Esophagus muscularis mucosa (tissue), 4 donors: Measurements from ENCODE around the gene RBBP4.
"Not testable (repeated sequence)": the region's sequence is repeated elsewhere in the genome, so short reads cannot be mapped to it uniquely, and the experiment has no call there.

ENCODE experiments used
- CTCF ChIP-seq, 3 experiments: fragments of 200-600 bp in 2 of 3; fragments of 450-650 bp in 1 of 3; sonication (generic) in 2 of 3; IDR thresholded peaks; one replicate each; pipeline ENCODE4 v1.5.1; 2017 to 2019; ENCODE audit warnings: antibody characterized with exemption in 3 of 3, mild to moderate bottlenecking in 2 of 3, moderate library complexity in 1 of 3
- EP300 ChIP-seq: sonication (generic); formaldehyde crosslinking; IDR thresholded peaks from one replicate; pipeline ENCODE4 v1.6.1; 2017; ENCODE audit warnings: antibody characterized with exemption
- POLR2A ChIP-seq: fragments of 450-650 bp; IDR thresholded peaks from one replicate; pipeline ENCODE4 v1.6.1; 2017; ENCODE audit warnings: antibody characterized with exemption, moderate library complexity, mild to moderate bottlenecking, low read depth
- POLR2AphosphoS5 ChIP-seq, 2 donors: sonication (generic); formaldehyde crosslinking; IDR thresholded peaks; one replicate each; pipeline ENCODE4 v1.6.1; 2017; ENCODE audit warnings: antibody characterized with exemption in 2 of 2

GRCh38 chr1:32642292-32642827 is 8.6 kb upstream of the RBBP4 start:
- TF ChIP-seq CTCF (IDR thresholded peaks at IDR 0.05); POLR2A; EP300; POLR2AphosphoS5 (IDR thresholded peaks at IDR 0.05): not testable (repeated sequence)
